Liver (tissue), 9 donors: Measurements from ENCODE around the gene ZMYND11. TPM values are rescaled to one million over a fixed set of nuclear protein-coding genes. Genes with fewer than 3 reads are reported as not detected.

Source experiments
- DNase-seq: peaks from one replicate; pipeline ENCODE4 v3.0.0-alpha.2; 2017; ENCODE audit warnings: low spot score
- H3K27ac ChIP-seq, 2 donors: one replicate each; pipeline ENCODE4 v1.7.0; 2013; ENCODE audit warnings: inconsistent platforms in 2 of 2, low read length in 2 of 2, control low read depth in 1 of 2, low read depth in 1 of 2, mild to moderate bottlenecking in 1 of 2
- H3K27me3 ChIP-seq, 4 donors: one replicate each; pipeline versions ENCODE4 v1.6.1 to v1.7.0; 2013; ENCODE audit warnings: low read length in 3 of 4, inconsistent platforms in 1 of 4, mild to moderate bottlenecking in 1 of 4, moderate library complexity in 1 of 4; ENCODE audit not compliant: control insufficient read depth in 4 of 4, insufficient read depth in 4 of 4
- H3K36me3 ChIP-seq, 4 donors: one replicate each; pipeline versions ENCODE4 v1.6.1 to v1.7.0; 2013; ENCODE audit warnings: low read length in 3 of 4, mild to moderate bottlenecking in 3 of 4, low read depth in 1 of 4, moderate library complexity in 1 of 4; ENCODE audit not compliant: control insufficient read depth in 4 of 4, insufficient read depth in 3 of 4
- H3K4me1 ChIP-seq, 4 donors: one replicate each; pipeline versions ENCODE4 v1.6.1 to v1.7.0; 2013; ENCODE audit warnings: low read length in 3 of 4, mild to moderate bottlenecking in 3 of 4, moderate library complexity in 1 of 4; ENCODE audit not compliant: control insufficient read depth in 4 of 4, insufficient read depth in 4 of 4
- H3K4me3 ChIP-seq, 3 donors: one replicate each; pipeline versions ENCODE4 v1.6.1 to v1.7.0; 2013; ENCODE audit warnings: low read length in 3 of 3, control low read depth in 1 of 3, low read depth in 1 of 3, mild to moderate bottlenecking in 1 of 3
- H3K9ac ChIP-seq, 2 donors: one replicate each; pipeline ENCODE4 v1.7.0; 2013; ENCODE audit warnings: low read length in 2 of 2, mild to moderate bottlenecking in 2 of 2, moderate library complexity in 2 of 2, control low read depth in 1 of 2, low read depth in 1 of 2
- H3K9me3 ChIP-seq, 4 donors: one replicate each; pipeline versions ENCODE4 v1.6.1 to v1.7.0; 2013; ENCODE audit warnings: low read length in 3 of 4; ENCODE audit not compliant: control insufficient read depth in 4 of 4
- EGR1 ChIP-seq, 2 donors: IDR thresholded peaks; 2 replicates each; pipeline ENCODE4 v1.6.1; 2016 to 2018; ENCODE audit warnings: antibody characterized with exemption in 2 of 2, low read depth in 2 of 2
- FOXA1 ChIP-seq: IDR thresholded peaks from 2 replicates; pipeline ENCODE4 v1.6.1; 2016; ENCODE audit warnings: antibody characterized with exemption
- FOXA2 ChIP-seq: IDR thresholded peaks from 2 replicates; pipeline ENCODE4 v1.6.1; 2016; ENCODE audit warnings: antibody characterized with exemption
- GABPA ChIP-seq, 2 donors: IDR thresholded peaks in 1 of 2; conservative IDR thresholded peaks in 1 of 2; 2 replicates each; pipeline ENCODE4 v1.6.1; 2016; ENCODE audit warnings: antibody characterized with exemption in 2 of 2, mild to moderate bottlenecking in 1 of 2, moderate library complexity in 1 of 2
- HNF4A ChIP-seq, 2 donors: conservative IDR thresholded peaks; 2 replicates each; pipeline ENCODE4 v1.6.1; 2016; ENCODE audit warnings: antibody characterized with exemption in 2 of 2, mild to moderate bottlenecking in 2 of 2
- HNF4G ChIP-seq: IDR thresholded peaks from 2 replicates; pipeline ENCODE4 v1.6.1; 2016; ENCODE audit warnings: antibody characterized with exemption
- JUND ChIP-seq, 2 donors: IDR thresholded peaks; 2 replicates each; pipeline ENCODE4 v1.6.1; 2016; ENCODE audit warnings: antibody characterized with exemption in 2 of 2
- NR2F2 ChIP-seq: IDR thresholded peaks from 2 replicates; pipeline ENCODE4 v1.6.1; 2016; ENCODE audit warnings: antibody characterized with exemption
- RAD21 ChIP-seq, 2 donors: IDR thresholded peaks; 2 replicates each; pipeline ENCODE4 v1.6.1; 2016; ENCODE audit warnings: antibody characterized with exemption in 2 of 2, mild to moderate bottlenecking in 2 of 2
- RXRA ChIP-seq, 2 donors: IDR thresholded peaks; 2 replicates each; pipeline ENCODE4 v1.6.1; 2017 to 2018; ENCODE audit warnings: antibody characterized with exemption in 2 of 2, mild to moderate bottlenecking in 1 of 2
- SP1 ChIP-seq: IDR thresholded peaks from 2 replicates; pipeline ENCODE4 v1.6.1; 2018; ENCODE audit warnings: antibody characterized with exemption, mild to moderate bottlenecking
- TAF1 ChIP-seq: conservative IDR thresholded peaks from 2 replicates; pipeline ENCODE4 v1.6.1; 2016; ENCODE audit warnings: antibody characterized with exemption, mild to moderate bottlenecking
- YY1 ChIP-seq: IDR thresholded peaks from 2 replicates; pipeline ENCODE4 v1.6.1; 2016; ENCODE audit warnings: antibody characterized with exemption, mild to moderate bottlenecking
- WGBS: extraction: QIAGEN DNeasy Blood & Tissue Kit; methylation state at CpG from one replicate; pipeline ENCODE4 v1.1.7; 2013; 5-methylcytosine and 5-hydroxymethylcytosine counted together
- polyA plus RNA-seq, 2 donors: library from polyadenylated mRNA; stranded (reverse) in 1 of 2; unstranded in 1 of 2; fragments of 200-250 nt in 1 of 2; fragments of >200 nt in 1 of 2; fragmentation: Nextera tagmentation in 1 of 2; extraction: Ambion mirVana in 1 of 2; gene quantifications; one replicate each; pipeline versions ENCODE4 v1.2.1 to v1.2.3, GENCODE V29; 2013 to 2015
- total RNA-seq, 2 donors: library from RNA; depleted of rRNA; stranded (reverse); fragments of >200 nt; gene quantifications; one replicate each; pipeline ENCODE4 v1.2.3, GENCODE V29; 2014
- TF ChIP-seq, protein P1 (sequence below): IDR thresholded peaks from 2 replicates; pipeline ENCODE4 v1.6.1; 2016; ENCODE audit warnings: antibody characterized with exemption
- TF ChIP-seq, protein P2 (sequence below): IDR thresholded peaks from 2 replicates; pipeline ENCODE4 v1.6.1; 2016; ENCODE audit warnings: antibody characterized with exemption
- TF ChIP-seq, protein P3 (sequence below): IDR thresholded peaks from 2 replicates; pipeline ENCODE4 v1.6.1; 2016; ENCODE audit warnings: antibody characterized with exemption
- TF ChIP-seq, protein P4 (sequence below): IDR thresholded peaks from 2 replicates; pipeline ENCODE4 v1.6.1; 2016; ENCODE audit warnings: antibody characterized with exemption, mild to moderate bottlenecking
- TF ChIP-seq, protein P5 (sequence below): fragments of 150-350 bp; IDR thresholded peaks from 2 replicates; pipeline ENCODE4 v1.5.1; 2017; ENCODE audit warnings: improper control_type of control experiment, low read depth, low read length; ENCODE audit not compliant: missing input control
- donor health status: healthy.
- donor health status: healthy.
- donor health status: healthy.
- donor health status: healthy.
- donor health status: healthy.

Gene ZMYND11
- total and polyA plus RNA-seq, 4 donors, result 13.2 to 34.3 (median 16.9) TPM

DNA sequence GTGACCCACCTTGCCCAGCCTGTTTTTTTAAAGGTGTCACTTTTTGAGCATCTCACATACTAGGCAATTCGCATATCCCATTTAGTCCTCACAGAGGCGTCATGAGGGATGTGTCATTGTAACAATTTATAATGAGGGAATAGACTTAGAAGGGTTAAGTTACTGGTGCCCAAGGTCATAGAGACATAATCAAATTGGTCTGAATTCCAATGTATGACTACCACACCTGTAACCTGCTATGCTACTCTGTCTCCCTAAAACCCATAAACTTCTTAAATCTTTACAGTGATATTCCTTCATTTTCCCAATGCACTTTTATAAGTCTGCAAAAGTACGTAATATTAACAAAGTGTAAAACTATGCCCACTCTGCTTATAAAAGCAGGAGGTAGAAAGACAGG, 7.1 kb downstream of the ZMYND11 start:
- Histone ChIP-seq H3K27ac (no peak overlapping the region), H3K27me3 (no peaks in the 10 kb centered on the region), H3K36me3 (no peaks in the 10 kb centered on the region), H3K9me3 (no peaks in the 10 kb centered on the region), H3K4me1 (peaks cover 0 to 5% (median 0%) of the 10 kb centered on the region in 4 donors), H3K9ac (no peak overlapping the region), H3K4me3 (no peak overlapping the region)
- no peak for TF ChIP-seq TAF1
- TF ChIP-seq, protein P1, sequence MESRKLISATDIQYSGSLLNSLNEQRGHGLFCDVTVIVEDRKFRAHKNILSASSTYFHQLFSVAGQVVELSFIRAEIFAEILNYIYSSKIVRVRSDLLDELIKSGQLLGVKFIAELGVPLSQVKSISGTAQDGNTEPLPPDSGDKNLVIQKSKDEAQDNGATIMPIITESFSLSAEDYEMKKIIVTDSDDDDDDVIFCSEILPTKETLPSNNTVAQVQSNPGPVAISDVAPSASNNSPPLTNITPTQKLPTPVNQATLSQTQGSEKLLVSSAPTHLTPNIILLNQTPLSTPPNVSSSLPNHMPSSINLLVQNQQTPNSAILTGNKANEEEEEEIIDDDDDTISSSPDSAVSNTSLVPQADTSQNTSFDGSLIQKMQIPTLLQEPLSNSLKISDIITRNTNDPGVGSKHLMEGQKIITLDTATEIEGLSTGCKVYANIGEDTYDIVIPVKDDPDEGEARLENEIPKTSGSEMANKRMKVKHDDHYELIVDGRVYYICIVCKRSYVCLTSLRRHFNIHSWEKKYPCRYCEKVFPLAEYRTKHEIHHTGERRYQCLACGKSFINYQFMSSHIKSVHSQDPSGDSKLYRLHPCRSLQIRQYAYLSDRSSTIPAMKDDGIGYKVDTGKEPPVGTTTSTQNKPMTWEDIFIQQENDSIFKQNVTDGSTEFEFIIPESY, result no peak
- TF ChIP-seq FOXA2, result no peak
- no peak for TF ChIP-seq GABPA (IDR thresholded peaks at IDR 0.05 in 1 of 2, conservative IDR thresholded peaks at IDR 0.05 in 1 of 2)
- no peak for TF ChIP-seq RXRA (IDR thresholded peaks at IDR 0.05)
- TF ChIP-seq JUND (IDR thresholded peaks at IDR 0.05), result no peak
- no peak for TF ChIP-seq SP1
- TF ChIP-seq HNF4A (conservative IDR thresholded peaks at IDR 0.05), result no peak
- TF ChIP-seq, protein P2, sequence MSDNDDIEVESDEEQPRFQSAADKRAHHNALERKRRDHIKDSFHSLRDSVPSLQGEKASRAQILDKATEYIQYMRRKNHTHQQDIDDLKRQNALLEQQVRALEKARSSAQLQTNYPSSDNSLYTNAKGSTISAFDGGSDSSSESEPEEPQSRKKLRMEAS, result no peak
- TF ChIP-seq RAD21 (IDR thresholded peaks at IDR 0.05), result no peak
- TF ChIP-seq FOXA1, result no peak
- TF ChIP-seq HNF4G, result no peak
- TF ChIP-seq, protein P3, sequence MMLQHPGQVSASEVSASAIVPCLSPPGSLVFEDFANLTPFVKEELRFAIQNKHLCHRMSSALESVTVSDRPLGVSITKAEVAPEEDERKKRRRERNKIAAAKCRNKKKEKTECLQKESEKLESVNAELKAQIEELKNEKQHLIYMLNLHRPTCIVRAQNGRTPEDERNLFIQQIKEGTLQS, result no peak
- no peak for TF ChIP-seq YY1
- TF ChIP-seq, protein P4, sequence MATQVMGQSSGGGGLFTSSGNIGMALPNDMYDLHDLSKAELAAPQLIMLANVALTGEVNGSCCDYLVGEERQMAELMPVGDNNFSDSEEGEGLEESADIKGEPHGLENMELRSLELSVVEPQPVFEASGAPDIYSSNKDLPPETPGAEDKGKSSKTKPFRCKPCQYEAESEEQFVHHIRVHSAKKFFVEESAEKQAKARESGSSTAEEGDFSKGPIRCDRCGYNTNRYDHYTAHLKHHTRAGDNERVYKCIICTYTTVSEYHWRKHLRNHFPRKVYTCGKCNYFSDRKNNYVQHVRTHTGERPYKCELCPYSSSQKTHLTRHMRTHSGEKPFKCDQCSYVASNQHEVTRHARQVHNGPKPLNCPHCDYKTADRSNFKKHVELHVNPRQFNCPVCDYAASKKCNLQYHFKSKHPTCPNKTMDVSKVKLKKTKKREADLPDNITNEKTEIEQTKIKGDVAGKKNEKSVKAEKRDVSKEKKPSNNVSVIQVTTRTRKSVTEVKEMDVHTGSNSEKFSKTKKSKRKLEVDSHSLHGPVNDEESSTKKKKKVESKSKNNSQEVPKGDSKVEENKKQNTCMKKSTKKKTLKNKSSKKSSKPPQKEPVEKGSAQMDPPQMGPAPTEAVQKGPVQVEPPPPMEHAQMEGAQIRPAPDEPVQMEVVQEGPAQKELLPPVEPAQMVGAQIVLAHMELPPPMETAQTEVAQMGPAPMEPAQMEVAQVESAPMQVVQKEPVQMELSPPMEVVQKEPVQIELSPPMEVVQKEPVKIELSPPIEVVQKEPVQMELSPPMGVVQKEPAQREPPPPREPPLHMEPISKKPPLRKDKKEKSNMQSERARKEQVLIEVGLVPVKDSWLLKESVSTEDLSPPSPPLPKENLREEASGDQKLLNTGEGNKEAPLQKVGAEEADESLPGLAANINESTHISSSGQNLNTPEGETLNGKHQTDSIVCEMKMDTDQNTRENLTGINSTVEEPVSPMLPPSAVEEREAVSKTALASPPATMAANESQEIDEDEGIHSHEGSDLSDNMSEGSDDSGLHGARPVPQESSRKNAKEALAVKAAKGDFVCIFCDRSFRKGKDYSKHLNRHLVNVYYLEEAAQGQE, result no peak
- TF ChIP-seq, protein P5, sequence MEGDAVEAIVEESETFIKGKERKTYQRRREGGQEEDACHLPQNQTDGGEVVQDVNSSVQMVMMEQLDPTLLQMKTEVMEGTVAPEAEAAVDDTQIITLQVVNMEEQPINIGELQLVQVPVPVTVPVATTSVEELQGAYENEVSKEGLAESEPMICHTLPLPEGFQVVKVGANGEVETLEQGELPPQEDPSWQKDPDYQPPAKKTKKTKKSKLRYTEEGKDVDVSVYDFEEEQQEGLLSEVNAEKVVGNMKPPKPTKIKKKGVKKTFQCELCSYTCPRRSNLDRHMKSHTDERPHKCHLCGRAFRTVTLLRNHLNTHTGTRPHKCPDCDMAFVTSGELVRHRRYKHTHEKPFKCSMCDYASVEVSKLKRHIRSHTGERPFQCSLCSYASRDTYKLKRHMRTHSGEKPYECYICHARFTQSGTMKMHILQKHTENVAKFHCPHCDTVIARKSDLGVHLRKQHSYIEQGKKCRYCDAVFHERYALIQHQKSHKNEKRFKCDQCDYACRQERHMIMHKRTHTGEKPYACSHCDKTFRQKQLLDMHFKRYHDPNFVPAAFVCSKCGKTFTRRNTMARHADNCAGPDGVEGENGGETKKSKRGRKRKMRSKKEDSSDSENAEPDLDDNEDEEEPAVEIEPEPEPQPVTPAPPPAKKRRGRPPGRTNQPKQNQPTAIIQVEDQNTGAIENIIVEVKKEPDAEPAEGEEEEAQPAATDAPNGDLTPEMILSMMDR, result no peak
- no peak for TF ChIP-seq NR2F2
- no peak for TF ChIP-seq EGR1 (IDR thresholded peaks at IDR 0.05; ENCODE audit: low read depth in 2 of 2)
- WGBS, result 89% methylated on average over 3 of the region's 3 CpGs
- no peak for DNase-seq
